ENCODE measurements around the gene TTLL12.

Gene TTLL12

GRCh38 chr22:43191831-43192230, 4.9 kb upstream of the TTLL12 start:
- Histone ChIP-seq H3K36me3 (ENCODE audit: control insufficient read depth in 1 of 2, insufficient read depth in 2 of 2, low read length in 2 of 2) (no peaks in the 10 kb centered on the region), H3K4me3 (ENCODE audit: low read depth in 1 of 2, low read length in 2 of 2) (no peak overlapping the region), H3K9me3 (ENCODE audit: control insufficient read depth in 1 of 2, low read length in 2 of 2) (no peaks in the 10 kb centered on the region), H3K4me1 (ENCODE audit: control insufficient read depth in 1 of 2, insufficient read depth in 2 of 2, low read length in 2 of 2) (peaks cover 0 to 3% of the 10 kb centered on the region in 2 donors), H3K27me3 (ENCODE audit: low read depth, low read length) (peaks cover 6% of the 10 kb centered on the region), H3K27ac (ENCODE audit: low read length) (no peak overlapping the region)

- Histone ChIP-seq H3K27ac (ENCODE audit: low read length) (no peak overlapping the region), H3K4me3 (ENCODE audit: low read depth in 1 of 2, low read length in 2 of 2) (no peak overlapping the region), H3K9me3 (ENCODE audit: control insufficient read depth in 1 of 2, low read length in 2 of 2) (no peaks in the 10 kb centered on the region), H3K36me3 (ENCODE audit: control insufficient read depth in 1 of 2, insufficient read depth in 2 of 2, low read length in 2 of 2) (no peaks in the 10 kb centered on the region), H3K27me3 (ENCODE audit: low read depth, low read length) (no peaks in the 10 kb centered on the region), H3K4me1 (ENCODE audit: control insufficient read depth in 1 of 2, insufficient read depth in 2 of 2, low read length in 2 of 2) (peaks cover 0 to 14% of the 10 kb centered on the region in 2 donors)
Observed at GRCh38 chr22:43188829-43189545, 2.1 kb upstream of the TTLL12 start.

- peak overlapping the region; percentile 55 to 59 for H3K4me3 ChIP-seq (ENCODE audit: low read depth in 1 of 2, low read length in 2 of 2)
- H3K4me1 ChIP-seq (ENCODE audit: control insufficient read depth in 1 of 2, insufficient read depth in 2 of 2, low read length in 2 of 2), result peaks cover 0 to 14% of the 10 kb centered on the region in 2 donors
- peak overlapping the region; percentile 87 for H3K27ac ChIP-seq (ENCODE audit: low read length)
- no peaks in the 10 kb centered on the region for H3K9me3 ChIP-seq (ENCODE audit: control insufficient read depth in 1 of 2, low read length in 2 of 2)
- H3K27me3 ChIP-seq (ENCODE audit: low read depth, low read length), result no peaks in the 10 kb centered on the region
- peaks cover 0 to 4% of the 10 kb centered on the region in 2 donors for H3K36me3 ChIP-seq (ENCODE audit: control insufficient read depth in 1 of 2, insufficient read depth in 2 of 2, low read length in 2 of 2)
Observed at GRCh38 chr22:43187171-43188099, 501 bp upstream of the TTLL12 start.

- H3K27ac ChIP-seq (ENCODE audit: low read length), result no peak overlapping the region
Observed at GRCh38 chr22:43185860-43186261, 1.1 kb downstream of the TTLL12 start.

GRCh38 chr22:43183496-43184277, 3.2 kb downstream of the TTLL12 start:
- peaks cover 0 to 14% of the 10 kb centered on the region in 2 donors for H3K4me1 ChIP-seq (ENCODE audit: control insufficient read depth in 1 of 2, insufficient read depth in 2 of 2, low read length in 2 of 2)
- no peak overlapping the region for H3K27ac ChIP-seq (ENCODE audit: low read length)
- H3K9me3 ChIP-seq (ENCODE audit: control insufficient read depth in 1 of 2, low read length in 2 of 2), result no peaks in the 10 kb centered on the region
- H3K27me3 ChIP-seq (ENCODE audit: low read depth, low read length), result no peaks in the 10 kb centered on the region
- H3K4me3 ChIP-seq (ENCODE audit: low read depth in 1 of 2, low read length in 2 of 2), result no peak overlapping the region
- peaks cover 4 to 22% of the 10 kb centered on the region in 2 donors for H3K36me3 ChIP-seq (ENCODE audit: control insufficient read depth in 1 of 2, insufficient read depth in 2 of 2, low read length in 2 of 2)

More at GRCh38 chr22:43185860-43186261, 1.1 kb downstream of the TTLL12 start:
- Histone ChIP-seq H3K4me3 (ENCODE audit: low read depth in 1 of 2, low read length in 2 of 2) (peak overlapping the region; percentile 76 to 77), H3K27me3 (ENCODE audit: low read depth, low read length) (no peaks in the 10 kb centered on the region), H3K9me3 (ENCODE audit: control insufficient read depth in 1 of 2, low read length in 2 of 2) (no peaks in the 10 kb centered on the region), H3K4me1 (ENCODE audit: control insufficient read depth in 1 of 2, insufficient read depth in 2 of 2, low read length in 2 of 2) (peaks cover 0 to 14% of the 10 kb centered on the region in 2 donors), H3K36me3 (ENCODE audit: control insufficient read depth in 1 of 2, insufficient read depth in 2 of 2, low read length in 2 of 2) (peaks cover 0 to 5% of the 10 kb centered on the region in 2 donors)

GRCh38 chr22:43182726-43183125, 4.2 kb downstream of the TTLL12 start:
- Histone ChIP-seq H3K4me3 (ENCODE audit: low read depth in 1 of 2, low read length in 2 of 2) (no peak overlapping the region), H3K4me1 (ENCODE audit: control insufficient read depth in 1 of 2, insufficient read depth in 2 of 2, low read length in 2 of 2) (peaks cover 0 to 11% of the 10 kb centered on the region in 2 donors), H3K9me3 (ENCODE audit: control insufficient read depth in 1 of 2, low read length in 2 of 2) (no peaks in the 10 kb centered on the region), H3K27ac (ENCODE audit: low read length) (no peak overlapping the region), H3K27me3 (ENCODE audit: low read depth, low read length) (no peaks in the 10 kb centered on the region), H3K36me3 (ENCODE audit: control insufficient read depth in 1 of 2, insufficient read depth in 2 of 2, low read length in 2 of 2) (peaks cover 5 to 25% of the 10 kb centered on the region in 2 donors)

- Histone ChIP-seq H3K4me3 (ENCODE audit: low read depth in 1 of 2, low read length in 2 of 2) (no peak overlapping the region), H3K27ac (ENCODE audit: low read length) (no peak overlapping the region), H3K36me3 (ENCODE audit: control insufficient read depth in 1 of 2, insufficient read depth in 2 of 2, low read length in 2 of 2) (peaks cover 5 to 25% of the 10 kb centered on the region in 2 donors), H3K9me3 (ENCODE audit: control insufficient read depth in 1 of 2, low read length in 2 of 2) (no peaks in the 10 kb centered on the region), H3K4me1 (ENCODE audit: control insufficient read depth in 1 of 2, insufficient read depth in 2 of 2, low read length in 2 of 2) (peaks cover 0 to 11% of the 10 kb centered on the region in 2 donors), H3K27me3 (ENCODE audit: low read depth, low read length) (no peaks in the 10 kb centered on the region)
Observed at GRCh38 chr22:43182118-43182517, 4.8 kb downstream of the TTLL12 start.

- no peak overlapping the region for H3K27ac ChIP-seq (ENCODE audit: low read length)
- peaks cover 0 to 11% of the 10 kb centered on the region in 2 donors for H3K4me1 ChIP-seq (ENCODE audit: control insufficient read depth in 1 of 2, insufficient read depth in 2 of 2, low read length in 2 of 2)
- H3K4me3 ChIP-seq (ENCODE audit: low read depth in 1 of 2, low read length in 2 of 2), result no peak overlapping the region
- H3K9me3 ChIP-seq (ENCODE audit: control insufficient read depth in 1 of 2, low read length in 2 of 2), result no peaks in the 10 kb centered on the region
- peaks cover 5 to 30% of the 10 kb centered on the region in 2 donors for H3K36me3 ChIP-seq (ENCODE audit: control insufficient read depth in 1 of 2, insufficient read depth in 2 of 2, low read length in 2 of 2)
- H3K27me3 ChIP-seq (ENCODE audit: low read depth, low read length), result no peaks in the 10 kb centered on the region
Observed at GRCh38 chr22:43181321-43182076, 5.4 kb downstream of the TTLL12 start.

- peaks cover 5 to 35% of the 10 kb centered on the region in 2 donors for H3K36me3 ChIP-seq (ENCODE audit: control insufficient read depth in 1 of 2, insufficient read depth in 2 of 2, low read length in 2 of 2)
- H3K27me3 ChIP-seq (ENCODE audit: low read depth, low read length), result no peaks in the 10 kb centered on the region
- H3K4me3 ChIP-seq (ENCODE audit: low read depth in 1 of 2, low read length in 2 of 2), result no peak overlapping the region
- no peak overlapping the region for H3K27ac ChIP-seq (ENCODE audit: low read length)
- no peaks in the 10 kb centered on the region for H3K9me3 ChIP-seq (ENCODE audit: control insufficient read depth in 1 of 2, low read length in 2 of 2)
- H3K4me1 ChIP-seq (ENCODE audit: control insufficient read depth in 1 of 2, insufficient read depth in 2 of 2, low read length in 2 of 2), result peaks cover 0 to 4% of the 10 kb centered on the region in 2 donors
Observed at GRCh38 chr22:43180670-43181069, 6.3 kb downstream of the TTLL12 start.

- Histone ChIP-seq H3K36me3 (ENCODE audit: control insufficient read depth in 1 of 2, insufficient read depth in 2 of 2, low read length in 2 of 2) (peaks cover 5 to 41% of the 10 kb centered on the region in 2 donors), H3K27ac (ENCODE audit: low read length) (no peak overlapping the region), H3K27me3 (ENCODE audit: low read depth, low read length) (no peaks in the 10 kb centered on the region), H3K9me3 (ENCODE audit: control insufficient read depth in 1 of 2, low read length in 2 of 2) (no peaks in the 10 kb centered on the region), H3K4me1 (ENCODE audit: control insufficient read depth in 1 of 2, insufficient read depth in 2 of 2, low read length in 2 of 2) (no peaks in the 10 kb centered on the region), H3K4me3 (ENCODE audit: low read depth in 1 of 2, low read length in 2 of 2) (no peak overlapping the region)
Observed at GRCh38 chr22:43179911-43180195, 7.1 kb downstream of the TTLL12 start.

Measured in muscle layer of duodenum (tissue), 2 donors.